Measurements from ENCODE around the gene CCDC112. TPM values are rescaled to one million over a fixed set of nuclear protein-coding genes. Genes with fewer than 3 reads are reported as not detected.

CCDC112 gene
- total RNA-seq, 1 experiment from 2014 or later: 13.0 TPM

GRCh38 chr5:115317320-115317719 lies 20.9 kb upstream of the CCDC112 start:
- no peak overlapping the region for H3K23ac ChIP-seq (ENCODE audit: insufficient read length, low read depth, low read length)
- H3K27me3 Mint-ChIP-seq (ENCODE audit: low read depth): no peaks in the 10 kb centered on the region
- H4K20me1 ChIP-seq (ENCODE audit: control insufficient read depth, insufficient read depth, insufficient read length): no peaks in the 10 kb centered on the region
- no peak overlapping the region for H2AFZ ChIP-seq (ENCODE audit: low read length)
- no peak overlapping the region for H3K27ac ChIP-seq (ENCODE audit: insufficient read length, low read depth, low read length)
- H3K4me3 Mint-ChIP-seq: no peak overlapping the region
- H3K4me1 Mint-ChIP-seq: peaks cover 18 to 21% of the 10 kb centered on the region in 2 experiments
- H3T11ph ChIP-seq (ENCODE audit: low read length): no peak overlapping the region
- DNase-seq: no peak
- H3K18ac ChIP-seq (ENCODE audit: insufficient read length, low read depth, low read length): no peak overlapping the region
- no peaks in the 10 kb centered on the region for H3K79me1 ChIP-seq (ENCODE audit: insufficient read depth, low read depth, low read length, poor library complexity, severe bottlenecking)
- H2BK12ac ChIP-seq (ENCODE audit: insufficient read length, low read depth, low read length): no peak overlapping the region
- no peak overlapping the region for H2BK15ac ChIP-seq (ENCODE audit: low read depth, low read length)
- H3K4me2 ChIP-seq (ENCODE audit: insufficient read depth, insufficient read length, low read length): no peak overlapping the region
- no peak overlapping the region for H4K5ac ChIP-seq (ENCODE audit: insufficient read length, low read depth, low read length)
- H3K27me3 ChIP-seq (ENCODE audit: insufficient read depth, low read length): no peaks in the 10 kb centered on the region
- H4K8ac ChIP-seq (replicated peaks; ENCODE audit: insufficient read length, low read depth, low read length): no peak overlapping the region
- H3K27ac Mint-ChIP-seq: no peak overlapping the region; a peak in 1 of 7 replicates
- no peak for TF ChIP-seq CTCF (conservative IDR thresholded peaks at IDR 0.05)
- no peak overlapping the region for H2BK20ac ChIP-seq (ENCODE audit: low read depth, low read length, poor library complexity, severe bottlenecking)
- H4K91ac ChIP-seq (ENCODE audit: insufficient read length, low read depth, low read length): no peak overlapping the region
- no peak overlapping the region for H3K14ac ChIP-seq (ENCODE audit: insufficient read depth, low read length)
- no peak overlapping the region for H2BK120ac ChIP-seq (ENCODE audit: low read depth, low read length, poor library complexity, severe bottlenecking)
- H3K23me2 ChIP-seq (ENCODE audit: insufficient read length, low read depth, low read length, poor library complexity, severe bottlenecking): no peaks in the 10 kb centered on the region
- H3K56ac ChIP-seq (ENCODE audit: insufficient read length, low read depth, low read length): no peak overlapping the region
- H3K9ac ChIP-seq (ENCODE audit: extremely low read depth, insufficient read length, low read length): no peak overlapping the region
- no peak overlapping the region for H3K4ac ChIP-seq (ENCODE audit: low read depth, low read length)
- H2AK5ac ChIP-seq (ENCODE audit: insufficient read length, low read length): no peak overlapping the region
- H3K79me2 ChIP-seq (ENCODE audit: insufficient read depth, low read length): no peaks in the 10 kb centered on the region
- H3K36me3 Mint-ChIP-seq (ENCODE audit: insufficient read depth in 1 of 3, low read depth in 3 of 3): peaks cover 0 to under 1% (median 0%) of the 10 kb centered on the region in 3 experiments; a peak in 1 of 7 replicates
- no peak overlapping the region for H2BK5ac ChIP-seq (ENCODE audit: insufficient read length, low read length)
- no peaks in the 10 kb centered on the region; the same call in 1 of the 2 replicates for H3K4me1 ChIP-seq (ENCODE audit: insufficient read depth, low read length)
- H3K9me3 ChIP-seq (ENCODE audit: control insufficient read depth, low read depth, low read length): no peaks in the 10 kb centered on the region
- H3K9me3 Mint-ChIP-seq: peaks cover under 1% of the 10 kb centered on the region in 2 experiments; a peak in 1 of 5 replicates

Data from H9 (cell line).